HEK293 (cell line): ENCODE measurements around the gene IDE.
A peak's percentile ranks its signal among the peaks of the same experiment; 100 is the strongest.

ENCODE experiments used
- FEZF1 ChIP-seq: fragments of 450-650 bp; formaldehyde crosslinking; IDR thresholded peaks from 2 replicates; pipeline ENCODE4 v1.5.1; 2016; ENCODE audit warnings: missing biosample characterization, missing genetic modification characterization
- GFI1B ChIP-seq: fragments of 450-650 bp; formaldehyde crosslinking; IDR thresholded peaks from 2 replicates; pipeline ENCODE4 v1.5.1; 2016; ENCODE audit warnings: missing biosample characterization, missing genetic modification characterization
- GLI2 ChIP-seq: fragments of 450-650 bp; formaldehyde crosslinking; IDR thresholded peaks from 2 replicates; pipeline ENCODE4; 2017; ENCODE audit warnings: missing biosample characterization, missing genetic modification characterization, low read depth, borderline replicate concordance
- GLIS2 ChIP-seq: fragments of 450-650 bp; formaldehyde crosslinking; IDR thresholded peaks from 2 replicates; pipeline ENCODE4 v1.5.1; 2016; ENCODE audit warnings: missing biosample characterization, missing genetic modification characterization
- IKZF3 ChIP-seq: fragments of 450-650 bp; IDR thresholded peaks from 2 replicates; pipeline ENCODE4 v1.5.0; 2018; ENCODE audit warnings: missing biosample characterization, mild to moderate bottlenecking, missing genetic modification characterization, moderate library complexity
- SCRT1 ChIP-seq: fragments of 450-650 bp; formaldehyde crosslinking; IDR thresholded peaks from 2 replicates; pipeline ENCODE4 v1.5.1; 2016; ENCODE audit warnings: missing biosample characterization, missing genetic modification characterization, borderline replicate concordance
- WT1 ChIP-seq: fragments of 450-650 bp; formaldehyde crosslinking; IDR thresholded peaks from 2 replicates; pipeline ENCODE4 v1.5.1; 2016; ENCODE audit warnings: missing biosample characterization, missing genetic modification characterization
- ZBTB1 ChIP-seq: fragments of 450-650 bp; formaldehyde crosslinking; IDR thresholded peaks from 2 replicates; pipeline ENCODE4 v1.5.1; 2016; ENCODE audit warnings: missing biosample characterization, missing genetic modification characterization
- ZBTB48 ChIP-seq: fragments of 450-650 bp; formaldehyde crosslinking; IDR thresholded peaks from 2 replicates; pipeline ENCODE4 v1.5.1; 2016; ENCODE audit warnings: missing biosample characterization, missing genetic modification characterization
- ZEB2 ChIP-seq: fragments of 450-650 bp; formaldehyde crosslinking; IDR thresholded peaks from 2 replicates; pipeline ENCODE4 v1.5.1; 2016; ENCODE audit warnings: missing biosample characterization, missing genetic modification characterization
- ZNF16 ChIP-seq: fragments of 450-650 bp; formaldehyde crosslinking; IDR thresholded peaks from 2 replicates; pipeline ENCODE4 v1.5.1; 2016; ENCODE audit warnings: low read depth, missing biosample characterization, missing genetic modification characterization
- ZNF184 ChIP-seq: fragments of 450-650 bp; IDR thresholded peaks from 2 replicates; pipeline ENCODE4 v1.5.1; 2018; ENCODE audit warnings: missing biosample characterization, mild to moderate bottlenecking, missing genetic modification characterization
- ZNF623 ChIP-seq: fragments of 450-650 bp; formaldehyde crosslinking; IDR thresholded peaks from 2 replicates; pipeline ENCODE4 v1.5.1; 2016; ENCODE audit warnings: missing biosample characterization, missing genetic modification characterization
- ZNF660 ChIP-seq: fragments of 450-650 bp; IDR thresholded peaks from 2 replicates; pipeline ENCODE4 v1.5.1; 2018; ENCODE audit warnings: missing biosample characterization, mild to moderate bottlenecking, missing genetic modification characterization
- ZNF670 ChIP-seq: fragments of 450-650 bp; formaldehyde crosslinking; IDR thresholded peaks from 2 replicates; pipeline ENCODE4 v1.5.1; 2016; ENCODE audit warnings: missing biosample characterization, missing genetic modification characterization, low read depth
- ZNF777 ChIP-seq: fragments of 450-650 bp; formaldehyde crosslinking; IDR thresholded peaks from 2 replicates; pipeline ENCODE4 v1.5.1; 2017; ENCODE audit warnings: missing biosample characterization, missing genetic modification characterization, borderline replicate concordance
- ZNF830 ChIP-seq: fragments of 450-650 bp; IDR thresholded peaks from 2 replicates; pipeline ENCODE4 v1.5.0; 2018; ENCODE audit warnings: missing biosample characterization, missing genetic modification characterization, low read depth, mild to moderate bottlenecking, moderate library complexity
- ZSCAN23 ChIP-seq: fragments of 450-650 bp; formaldehyde crosslinking; IDR thresholded peaks from 2 replicates; pipeline ENCODE4 v1.5.1; 2016; ENCODE audit warnings: missing biosample characterization, missing genetic modification characterization
- ZXDB ChIP-seq: fragments of 450-650 bp; formaldehyde crosslinking; IDR thresholded peaks from 2 replicates; pipeline ENCODE4 v1.5.1; 2016; ENCODE audit warnings: missing biosample characterization, missing genetic modification characterization
- TF ChIP-seq, protein P1 (sequence below): fragments of 450-650 bp; formaldehyde crosslinking; IDR thresholded peaks from 2 replicates; pipeline ENCODE4 v1.5.1; 2017; ENCODE audit warnings: missing biosample characterization, missing genetic modification characterization
- TF ChIP-seq, protein P2 (sequence below): fragments of 450-650 bp; formaldehyde crosslinking; IDR thresholded peaks from 2 replicates; pipeline ENCODE4 v1.5.1; 2016; ENCODE audit warnings: missing biosample characterization, missing genetic modification characterization
- TF ChIP-seq, protein P3 (sequence below): fragments of 450-650 bp; formaldehyde crosslinking; IDR thresholded peaks from 2 replicates; pipeline ENCODE4 v1.5.1; 2016; ENCODE audit warnings: missing biosample characterization, missing genetic modification characterization
- TF ChIP-seq, protein P4 (sequence below): fragments of 450-650 bp; IDR thresholded peaks from 2 replicates; pipeline ENCODE4 v1.5.1; 2018; ENCODE audit warnings: missing biosample characterization, mild to moderate bottlenecking, missing genetic modification characterization
- TF ChIP-seq, protein P5 (sequence below): fragments of 450-650 bp; formaldehyde crosslinking; IDR thresholded peaks from 2 replicates; pipeline ENCODE4 v1.5.1; 2016; ENCODE audit warnings: missing biosample characterization, missing genetic modification characterization
- TF ChIP-seq, protein P6 (sequence below): fragments of 450-650 bp; formaldehyde crosslinking; IDR thresholded peaks from 2 replicates; pipeline ENCODE4 v1.5.1; 2016; ENCODE audit warnings: missing biosample characterization, missing genetic modification characterization
- TF ChIP-seq, protein P7 (sequence below): fragments of 450-650 bp; formaldehyde crosslinking; IDR thresholded peaks from 2 replicates; pipeline ENCODE4 v1.5.1; 2017; ENCODE audit warnings: missing biosample characterization, mild to moderate bottlenecking, missing genetic modification characterization, moderate library complexity
- TF ChIP-seq, protein P8 (sequence below): IDR thresholded peaks from 2 replicates; pipeline ENCODE4 v1.6.1; 2011; ENCODE audit warnings: mild to moderate bottlenecking, low read depth, low read length, borderline replicate concordance

IDE gene

DNA sequence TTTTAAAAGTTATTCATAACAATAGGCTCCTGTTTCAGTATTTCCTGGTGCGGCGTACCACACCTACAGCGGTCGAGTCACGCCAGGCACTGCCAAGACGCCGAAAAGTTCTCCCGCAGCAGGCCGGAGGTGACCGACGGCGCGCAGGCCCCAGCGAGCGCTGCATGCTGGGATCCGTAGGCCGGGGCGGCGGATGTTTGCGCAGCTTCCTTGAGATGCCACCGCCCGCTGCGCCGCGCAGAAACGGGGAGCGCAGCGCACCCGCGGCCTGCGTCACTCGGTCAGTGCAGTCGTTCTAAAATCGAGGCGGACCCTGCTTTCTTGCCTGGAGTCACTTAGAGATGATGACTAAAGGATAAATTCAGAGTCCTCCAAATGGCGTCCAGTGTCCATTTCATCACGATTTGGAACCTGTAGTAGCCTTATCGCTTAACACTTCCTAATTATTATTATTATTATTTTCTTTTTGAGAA, 17.7 kb upstream of the IDE start (continued):
- 0 out of 2 replicates have a peak, but pooled peaks have one; percentile 12 for TF ChIP-seq ZSCAN23 (tag by site-specific recombination)
- TF ChIP-seq, protein P1, sequence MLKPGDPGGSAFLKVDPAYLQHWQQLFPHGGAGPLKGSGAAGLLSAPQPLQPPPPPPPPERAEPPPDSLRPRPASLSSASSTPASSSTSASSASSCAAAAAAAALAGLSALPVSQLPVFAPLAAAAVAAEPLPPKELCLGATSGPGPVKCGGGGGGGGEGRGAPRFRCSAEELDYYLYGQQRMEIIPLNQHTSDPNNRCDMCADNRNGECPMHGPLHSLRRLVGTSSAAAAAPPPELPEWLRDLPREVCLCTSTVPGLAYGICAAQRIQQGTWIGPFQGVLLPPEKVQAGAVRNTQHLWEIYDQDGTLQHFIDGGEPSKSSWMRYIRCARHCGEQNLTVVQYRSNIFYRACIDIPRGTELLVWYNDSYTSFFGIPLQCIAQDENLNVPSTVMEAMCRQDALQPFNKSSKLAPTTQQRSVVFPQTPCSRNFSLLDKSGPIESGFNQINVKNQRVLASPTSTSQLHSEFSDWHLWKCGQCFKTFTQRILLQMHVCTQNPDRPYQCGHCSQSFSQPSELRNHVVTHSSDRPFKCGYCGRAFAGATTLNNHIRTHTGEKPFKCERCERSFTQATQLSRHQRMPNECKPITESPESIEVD (tag by site-specific recombination): no peak
- TF ChIP-seq ZNF830 (tag by site-specific recombination): no peak
- TF ChIP-seq, protein P2, sequence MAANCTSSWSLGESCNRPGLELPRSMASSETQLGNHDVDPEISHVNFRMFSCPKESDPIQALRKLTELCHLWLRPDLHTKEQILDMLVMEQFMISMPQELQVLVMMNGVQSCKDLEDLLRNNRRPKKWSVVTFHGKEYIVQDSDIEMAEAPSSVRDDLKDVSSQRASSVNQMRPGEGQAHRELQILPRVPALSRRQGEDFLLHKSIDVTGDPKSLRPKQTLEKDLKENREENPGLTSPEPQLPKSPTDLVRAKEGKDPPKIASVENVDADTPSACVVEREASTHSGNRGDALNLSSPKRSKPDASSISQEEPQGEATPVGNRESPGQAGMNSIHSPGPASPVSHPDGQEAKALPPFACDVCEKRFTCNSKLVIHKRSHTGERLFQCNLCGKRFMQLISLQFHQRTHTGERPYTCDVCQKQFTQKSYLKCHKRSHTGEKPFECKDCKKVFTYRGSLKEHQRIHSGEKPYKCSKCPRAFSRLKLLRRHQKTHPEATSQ (tag by site-specific recombination): no peak
- TF ChIP-seq, protein P3, sequence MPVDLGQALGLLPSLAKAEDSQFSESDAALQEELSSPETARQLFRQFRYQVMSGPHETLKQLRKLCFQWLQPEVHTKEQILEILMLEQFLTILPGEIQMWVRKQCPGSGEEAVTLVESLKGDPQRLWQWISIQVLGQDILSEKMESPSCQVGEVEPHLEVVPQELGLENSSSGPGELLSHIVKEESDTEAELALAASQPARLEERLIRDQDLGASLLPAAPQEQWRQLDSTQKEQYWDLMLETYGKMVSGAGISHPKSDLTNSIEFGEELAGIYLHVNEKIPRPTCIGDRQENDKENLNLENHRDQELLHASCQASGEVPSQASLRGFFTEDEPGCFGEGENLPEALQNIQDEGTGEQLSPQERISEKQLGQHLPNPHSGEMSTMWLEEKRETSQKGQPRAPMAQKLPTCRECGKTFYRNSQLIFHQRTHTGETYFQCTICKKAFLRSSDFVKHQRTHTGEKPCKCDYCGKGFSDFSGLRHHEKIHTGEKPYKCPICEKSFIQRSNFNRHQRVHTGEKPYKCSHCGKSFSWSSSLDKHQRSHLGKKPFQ: no peak
- TF ChIP-seq, protein P4, sequence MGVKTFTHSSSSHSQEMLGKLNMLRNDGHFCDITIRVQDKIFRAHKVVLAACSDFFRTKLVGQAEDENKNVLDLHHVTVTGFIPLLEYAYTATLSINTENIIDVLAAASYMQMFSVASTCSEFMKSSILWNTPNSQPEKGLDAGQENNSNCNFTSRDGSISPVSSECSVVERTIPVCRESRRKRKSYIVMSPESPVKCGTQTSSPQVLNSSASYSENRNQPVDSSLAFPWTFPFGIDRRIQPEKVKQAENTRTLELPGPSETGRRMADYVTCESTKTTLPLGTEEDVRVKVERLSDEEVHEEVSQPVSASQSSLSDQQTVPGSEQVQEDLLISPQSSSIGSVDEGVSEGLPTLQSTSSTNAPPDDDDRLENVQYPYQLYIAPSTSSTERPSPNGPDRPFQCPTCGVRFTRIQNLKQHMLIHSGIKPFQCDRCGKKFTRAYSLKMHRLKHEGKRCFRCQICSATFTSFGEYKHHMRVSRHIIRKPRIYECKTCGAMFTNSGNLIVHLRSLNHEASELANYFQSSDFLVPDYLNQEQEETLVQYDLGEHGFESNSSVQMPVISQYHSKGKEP (tag by site-specific recombination): no peak
- TF ChIP-seq ZNF184 (tag by site-specific recombination): no peak
- peak; percentile 92 for TF ChIP-seq ZEB2 (tag by site-specific recombination)
- TF ChIP-seq, protein P5, sequence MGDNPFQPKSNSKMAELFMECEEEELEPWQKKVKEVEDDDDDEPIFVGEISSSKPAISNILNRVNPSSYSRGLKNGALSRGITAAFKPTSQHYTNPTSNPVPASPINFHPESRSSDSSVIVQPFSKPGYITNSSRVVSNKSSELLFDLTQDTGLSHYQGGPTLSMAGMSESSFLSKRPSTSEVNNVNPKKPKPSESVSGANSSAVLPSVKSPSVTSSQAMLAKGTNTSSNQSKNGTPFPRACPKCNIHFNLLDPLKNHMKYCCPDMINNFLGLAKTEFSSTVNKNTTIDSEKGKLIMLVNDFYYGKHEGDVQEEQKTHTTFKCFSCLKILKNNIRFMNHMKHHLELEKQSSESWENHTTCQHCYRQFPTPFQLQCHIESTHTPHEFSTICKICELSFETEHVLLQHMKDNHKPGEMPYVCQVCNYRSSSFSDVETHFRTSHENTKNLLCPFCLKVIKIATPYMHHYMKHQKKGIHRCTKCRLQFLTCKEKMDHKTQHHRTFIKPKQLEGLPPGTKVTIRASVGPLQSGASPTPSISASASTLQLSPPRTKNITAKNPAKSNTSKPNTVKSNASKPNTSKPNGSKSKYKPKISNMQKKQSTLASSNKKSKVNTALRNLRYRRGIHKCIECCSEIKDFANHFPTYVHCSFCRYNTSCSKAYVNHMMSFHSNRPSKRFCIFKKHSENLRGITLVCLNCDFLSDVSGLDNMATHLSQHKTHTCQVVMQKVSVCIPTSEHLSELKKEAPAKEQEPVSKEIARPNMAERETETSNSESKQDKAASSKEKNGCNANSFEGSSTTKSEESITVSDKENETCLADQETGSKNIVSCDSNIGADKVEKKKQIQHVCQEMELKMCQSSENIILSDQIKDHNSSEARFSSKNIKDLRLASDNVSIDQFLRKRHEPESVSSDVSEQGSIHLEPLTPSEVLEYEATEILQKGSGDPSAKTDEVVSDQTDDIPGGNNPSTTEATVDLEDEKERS (tag by site-specific recombination): no peak
- TF ChIP-seq ZXDB (tag by site-specific recombination): 0 out of 2 replicates have a peak, but pooled peaks have one; percentile 64
- TF ChIP-seq WT1: no peak
- no peak for TF ChIP-seq GLI2
- TF ChIP-seq, protein P6, sequence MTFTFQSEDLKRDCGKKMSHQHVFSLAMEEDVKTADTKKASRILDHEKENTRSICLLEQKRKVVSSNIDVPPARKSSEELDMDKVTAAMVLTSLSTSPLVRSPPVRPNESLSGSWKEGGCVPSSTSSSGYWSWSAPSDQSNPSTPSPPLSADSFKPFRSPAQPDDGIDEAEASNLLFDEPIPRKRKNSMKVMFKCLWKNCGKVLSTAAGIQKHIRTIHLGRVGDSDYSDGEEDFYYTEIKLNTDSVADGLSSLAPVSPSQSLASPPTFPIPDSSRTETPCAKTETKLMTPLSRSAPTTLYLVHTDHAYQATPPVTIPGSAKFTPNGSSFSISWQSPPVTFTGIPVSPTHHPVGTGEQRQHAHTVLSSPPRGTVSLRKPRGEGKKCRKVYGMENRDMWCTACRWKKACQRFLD (tag by site-specific recombination): no peak
- TF ChIP-seq, protein P7, sequence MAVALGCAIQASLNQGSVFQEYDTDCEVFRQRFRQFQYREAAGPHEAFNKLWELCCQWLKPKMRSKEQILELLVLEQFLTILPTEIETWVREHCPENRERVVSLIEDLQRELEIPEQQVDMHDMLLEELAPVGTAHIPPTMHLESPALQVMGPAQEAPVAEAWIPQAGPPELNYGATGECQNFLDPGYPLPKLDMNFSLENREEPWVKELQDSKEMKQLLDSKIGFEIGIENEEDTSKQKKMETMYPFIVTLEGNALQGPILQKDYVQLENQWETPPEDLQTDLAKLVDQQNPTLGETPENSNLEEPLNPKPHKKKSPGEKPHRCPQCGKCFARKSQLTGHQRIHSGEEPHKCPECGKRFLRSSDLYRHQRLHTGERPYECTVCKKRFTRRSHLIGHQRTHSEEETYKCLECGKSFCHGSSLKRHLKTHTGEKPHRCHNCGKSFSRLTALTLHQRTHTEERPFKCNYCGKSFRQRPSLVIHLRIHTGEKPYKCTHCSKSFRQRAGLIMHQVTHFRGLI: no peak
- peak; percentile 80 for TF ChIP-seq ZNF660 (tag by site-specific recombination)
- TF ChIP-seq, protein P8, sequence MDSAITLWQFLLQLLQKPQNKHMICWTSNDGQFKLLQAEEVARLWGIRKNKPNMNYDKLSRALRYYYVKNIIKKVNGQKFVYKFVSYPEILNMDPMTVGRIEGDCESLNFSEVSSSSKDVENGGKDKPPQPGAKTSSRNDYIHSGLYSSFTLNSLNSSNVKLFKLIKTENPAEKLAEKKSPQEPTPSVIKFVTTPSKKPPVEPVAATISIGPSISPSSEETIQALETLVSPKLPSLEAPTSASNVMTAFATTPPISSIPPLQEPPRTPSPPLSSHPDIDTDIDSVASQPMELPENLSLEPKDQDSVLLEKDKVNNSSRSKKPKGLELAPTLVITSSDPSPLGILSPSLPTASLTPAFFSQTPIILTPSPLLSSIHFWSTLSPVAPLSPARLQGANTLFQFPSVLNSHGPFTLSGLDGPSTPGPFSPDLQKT: no peak
- no peak for TF ChIP-seq SCRT1 (tag by site-specific recombination)
- TF ChIP-seq ZNF16: 0 out of 2 replicates have a peak, but pooled peaks have one; percentile 18
- no peak for TF ChIP-seq ZBTB1 (tag by site-specific recombination)
- no peak for TF ChIP-seq ZBTB48 (tag by site-specific recombination)
- TF ChIP-seq ZNF670 (tag by site-specific recombination): no peak
- TF ChIP-seq IKZF3 (tag by site-specific recombination): no peak
- TF ChIP-seq GFI1B (tag by site-specific recombination): no peak
- no peak for TF ChIP-seq ZNF623 (tag by site-specific recombination)
- no peak for TF ChIP-seq ZNF777 (tag by site-specific recombination)
- TF ChIP-seq GLIS2 (tag by site-specific recombination): peak; percentile 44; the same call in 1 of the 2 replicates
- no peak for TF ChIP-seq FEZF1
